Aorta (tissue), 5 donors: ENCODE measurements around the gene ENTPD7. TPM values are rescaled to one million over a fixed set of nuclear protein-coding genes. Genes with fewer than 3 reads are reported as not detected.
A peak's percentile ranks its signal among the peaks of the same experiment; 100 is the strongest.

ENCODE experiments used
- ATAC-seq: fragments of 200-7000 bp; cut with Tn5 transposase; one replicate; pipeline ENCODE4 v1.9.1; 2022; ENCODE audit warnings: moderate library complexity; ENCODE audit not compliant: low FRiP score
- DNase-seq, 2 donors: peaks; one replicate each; pipeline ENCODE4 v3.0.0-alpha.2; 2020
- H3K27ac ChIP-seq, 2 donors: one replicate each; pipeline ENCODE4 v1.5.1; 2013; ENCODE audit warnings: low read length in 2 of 2, mild to moderate bottlenecking in 2 of 2, moderate library complexity in 2 of 2, control low read depth in 1 of 2, inconsistent platforms in 1 of 2, low read depth in 1 of 2
- H3K27me3 ChIP-seq, 2 donors: one replicate each; pipeline ENCODE4 v1.6.1; 2013; ENCODE audit warnings: control low read depth in 1 of 2, low read length in 1 of 2, mild to moderate bottlenecking in 1 of 2, moderate library complexity in 1 of 2; ENCODE audit not compliant: insufficient read depth in 2 of 2, control insufficient read depth in 1 of 2
- H3K36me3 ChIP-seq, 2 donors: one replicate each; pipeline ENCODE4 v1.6.1; 2013; ENCODE audit warnings: control low read depth in 1 of 2, low read length in 1 of 2, mild to moderate bottlenecking in 1 of 2; ENCODE audit not compliant: insufficient read depth in 2 of 2, control insufficient read depth in 1 of 2
- H3K4me1 ChIP-seq, 2 donors: one replicate each; pipeline ENCODE4 v1.6.1; 2013; ENCODE audit warnings: low read length in 2 of 2, control low read depth in 1 of 2, mild to moderate bottlenecking in 1 of 2, moderate library complexity in 1 of 2; ENCODE audit not compliant: insufficient read depth in 2 of 2, control insufficient read depth in 1 of 2
- H3K4me3 ChIP-seq, 2 donors: one replicate each; pipeline ENCODE4 v1.5.1; 2013; ENCODE audit warnings: low read length in 2 of 2, control low read depth in 1 of 2, mild to moderate bottlenecking in 1 of 2
- H3K9me3 ChIP-seq: one replicate; pipeline ENCODE4 v1.6.1; 2013; ENCODE audit warnings: mild to moderate bottlenecking, low read length; ENCODE audit not compliant: control insufficient read depth
- WGBS, 2 donors: extraction: QIAGEN DNeasy Blood & Tissue Kit; methylation state at CpG; one replicate each; pipeline ENCODE4 v1.1.7; 2013; 5-methylcytosine and 5-hydroxymethylcytosine counted together
- intact Hi-C, 2 donors: fragments of 100-400 bp; cut with DNase I; formaldehyde crosslinking; loops; one replicate each; pipeline versions ENCODE4 v1.14.2 to v1.15.0; 2022
- polyA plus RNA-seq, 2 donors: library from polyadenylated mRNA; stranded (reverse); fragments of 200-250 nt; gene quantifications; one replicate each; pipeline ENCODE4 v1.2.3, GENCODE V29; 2013
- total RNA-seq, 2 donors: library from RNA; stranded (reverse); fragmentation: NEBNext Ultra II Directional; extraction: Animal tissue kit (Norgen Biotek cat#: 25700); gene quantifications; one replicate each; pipeline ENCODE4 v1.2.1, GENCODE V29; 2021
- donor health status: healthy with polysubstance abuse.
- donor health status: Bipolar disorder and iron deficiency.
- donor health status: DM: no; HTN: no; CAD: no.
- donor health status: DM: no; HTN: no; CAD: no.
- donor health status: DM: yes; HTN: yes; CAD: no.

The ENTPD7 gene
- total and polyA plus RNA-seq, 4 donors, result 0.95 to 8.6 (median 5.1) TPM

DNA sequence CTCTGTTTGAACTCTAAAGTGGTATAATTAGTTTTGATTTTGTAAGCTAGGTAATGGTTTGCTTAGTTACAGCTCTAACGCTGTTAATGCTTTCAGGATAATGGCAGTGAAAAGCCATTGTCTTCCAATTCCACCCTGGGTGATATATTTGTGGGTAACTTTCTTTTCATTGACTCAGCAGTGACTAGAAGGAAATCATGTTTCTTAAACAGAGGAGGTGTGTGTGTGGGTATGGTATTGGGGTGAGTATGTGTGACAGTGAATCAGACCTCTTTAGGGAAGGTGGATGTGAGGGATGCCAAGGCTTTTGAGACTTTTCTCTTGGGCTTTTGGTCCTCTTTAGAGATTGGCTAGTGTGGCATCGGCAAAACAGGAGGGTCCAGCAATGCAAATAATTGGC, 13.6 kb downstream of the ENTPD7 start:
- H3K9me3 ChIP-seq, result no peaks in the 10 kb centered on the region
- H3K27me3 ChIP-seq, result no peaks in the 10 kb centered on the region
- WGBS, 2 donors, result 97 to 100% methylated on average over 2 of the region's 2 CpGs
- DNase-seq (no peak), ATAC-seq (no peak)
- intact Hi-C loops, result no loop called here
- no peaks in the 10 kb centered on the region for H3K4me1 ChIP-seq
- H3K36me3 ChIP-seq, result no peaks in the 10 kb centered on the region
- H3K4me3 ChIP-seq, result no peak overlapping the region
- no peak overlapping the region for H3K27ac ChIP-seq

DNA sequence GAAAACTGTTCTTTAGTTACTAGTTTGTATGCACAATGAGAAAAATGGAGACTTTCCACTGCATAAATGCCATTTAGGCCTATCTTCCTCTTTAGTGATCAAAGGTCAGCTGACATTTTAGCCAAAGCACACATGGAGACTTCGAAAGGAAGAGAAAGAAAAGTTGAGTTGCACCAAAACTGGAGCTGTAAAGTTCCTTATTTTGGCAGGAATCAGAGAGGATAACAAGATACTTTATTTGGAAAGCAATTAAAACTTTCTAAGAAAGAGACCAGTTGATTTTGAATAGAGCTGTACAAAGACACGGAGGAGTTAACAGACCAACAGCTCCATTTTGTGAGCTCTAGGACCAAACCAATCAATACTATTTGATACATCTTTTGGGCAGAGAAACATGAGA, 14.2 kb downstream of the ENTPD7 start:
- no peaks in the 10 kb centered on the region for H3K36me3 ChIP-seq
- H3K4me3 ChIP-seq, result no peak overlapping the region
- 49 to 50% methylated on average over 2 of the region's 2 CpGs for WGBS, 2 donors
- no peaks in the 10 kb centered on the region for H3K4me1 ChIP-seq
- H3K9me3 ChIP-seq, result no peaks in the 10 kb centered on the region
- no peak overlapping the region for H3K27ac ChIP-seq
- no peak for ATAC-seq
- intact Hi-C loops, result no loop called here
- DNase-seq, result no peak
- no peaks in the 10 kb centered on the region for H3K27me3 ChIP-seq

DNA sequence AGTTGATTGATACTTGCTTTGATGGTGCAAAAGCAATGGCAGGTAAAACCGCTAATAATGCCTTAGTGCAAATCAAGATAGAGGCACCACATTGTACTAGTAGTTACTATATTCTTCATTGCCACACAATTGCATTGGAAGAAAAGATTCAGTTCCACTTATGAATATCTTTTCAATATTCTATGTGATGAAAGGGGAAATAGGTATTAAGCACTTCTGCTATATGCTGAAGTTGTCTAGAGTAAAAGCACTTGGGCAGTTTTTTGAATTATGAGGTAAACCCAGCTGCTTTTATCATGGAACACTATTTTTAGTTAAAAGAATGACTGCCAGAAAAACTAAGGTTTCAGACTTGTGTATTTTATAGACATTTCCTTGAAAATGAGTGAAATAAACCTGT, 15.5 kb downstream of the ENTPD7 start:
- H3K9me3 ChIP-seq, result no peaks in the 10 kb centered on the region
- ATAC-seq (no peak), DNase-seq (no peak)
- H3K27ac ChIP-seq, result no peak overlapping the region
- intact Hi-C loops, result no loop called here
- no peaks in the 10 kb centered on the region for H3K4me1 ChIP-seq
- 83 to 84% methylated on average over 1 of the region's 1 CpG for WGBS, 2 donors
- peaks cover 0 to 2% of the 10 kb centered on the region in 2 donors for H3K36me3 ChIP-seq
- H3K4me3 ChIP-seq, result no peak overlapping the region
- no peaks in the 10 kb centered on the region for H3K27me3 ChIP-seq

DNA sequence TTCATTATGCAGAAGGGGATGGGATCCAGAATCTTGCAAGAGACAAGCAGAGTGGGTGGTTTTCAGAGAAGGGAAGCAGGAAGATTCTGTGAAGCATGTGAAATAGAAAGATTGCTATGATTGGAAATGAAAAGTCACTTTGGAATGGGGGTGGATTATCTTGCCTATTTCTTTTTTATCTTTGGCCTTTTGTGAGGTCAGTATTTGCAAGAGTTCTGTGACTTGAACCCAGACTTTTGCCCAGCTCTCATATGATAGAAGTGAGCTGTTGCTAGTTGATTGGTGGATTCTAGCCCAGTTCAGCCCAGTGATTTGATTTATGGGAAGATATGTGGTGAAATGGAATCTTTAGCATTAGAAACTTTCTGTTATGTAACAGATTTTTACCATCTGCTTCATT, 17.1 kb downstream of the ENTPD7 start:
- DNase-seq, result no peak
- no peaks in the 10 kb centered on the region for H3K27me3 ChIP-seq
- H3K36me3 ChIP-seq, result peaks cover 0 to 7% of the 10 kb centered on the region in 2 donors
- ATAC-seq, result no peak
- intact Hi-C loops, result no loop called here
- H3K9me3 ChIP-seq, result no peaks in the 10 kb centered on the region
- H3K4me1 ChIP-seq, result no peaks in the 10 kb centered on the region
- no peak overlapping the region for H3K4me3 ChIP-seq
- H3K27ac ChIP-seq, result no peak overlapping the region

DNA sequence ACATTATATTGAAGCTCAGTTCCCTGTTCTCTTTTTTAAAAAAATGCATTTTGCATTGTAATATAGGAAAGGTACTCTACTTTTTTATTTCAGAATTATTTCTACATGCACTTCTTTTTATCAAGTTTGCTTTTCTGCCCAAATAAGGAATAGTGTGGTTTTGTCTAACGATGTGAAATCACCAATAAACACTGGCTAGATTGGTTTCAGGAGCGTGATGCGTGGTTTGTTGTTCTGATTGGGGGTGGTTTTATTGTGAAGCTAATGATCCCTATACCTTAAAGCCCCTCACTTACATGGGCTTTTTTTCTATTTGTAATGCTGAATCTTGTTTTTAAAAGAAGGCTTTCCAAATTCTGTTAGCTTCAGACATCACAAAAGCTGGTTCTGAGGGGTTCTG, 17.6 kb downstream of the ENTPD7 start:
- Histone ChIP-seq H3K27me3 (no peaks in the 10 kb centered on the region), H3K27ac (no peak overlapping the region), H3K36me3 (peaks cover 0 to 7% of the 10 kb centered on the region in 2 donors), H3K9me3 (no peaks in the 10 kb centered on the region), H3K4me1 (no peaks in the 10 kb centered on the region), H3K4me3 (no peak overlapping the region)
- no peak for DNase-seq
- WGBS, 2 donors, result 91 to 93% methylated on average over 3 of the region's 3 CpGs
- ATAC-seq, result no peak
- intact Hi-C loops, result no loop called here

DNA sequence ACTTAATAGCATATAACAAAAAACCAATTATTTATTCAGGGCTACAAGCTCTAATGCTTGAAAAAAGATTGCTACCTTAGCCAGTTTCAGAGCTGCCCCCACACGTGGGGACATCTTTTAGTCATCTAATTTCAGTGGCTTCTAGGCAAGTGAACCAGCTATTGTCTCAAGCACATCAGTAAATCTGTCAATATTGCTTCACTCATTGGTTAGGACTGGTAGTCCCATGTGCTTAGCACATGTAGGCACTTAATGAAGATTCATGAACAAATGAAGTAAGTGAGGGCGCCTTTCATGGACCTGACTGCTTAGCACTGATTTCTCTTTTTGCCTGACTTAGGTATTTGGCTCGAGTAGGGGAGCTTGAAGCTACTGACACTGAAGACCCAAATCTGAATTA, 19.6 kb downstream of the ENTPD7 start:
- Histone ChIP-seq H3K27ac (no peak overlapping the region), H3K9me3 (no peaks in the 10 kb centered on the region), H3K36me3 (peaks cover 0 to 7% of the 10 kb centered on the region in 2 donors), H3K4me1 (no peaks in the 10 kb centered on the region), H3K4me3 (no peak overlapping the region), H3K27me3 (no peaks in the 10 kb centered on the region)
- WGBS, 2 donors, result 74 to 82% methylated on average over 3 of the region's 3 CpGs
- no peak for ATAC-seq
- intact Hi-C loops, result no loop called here
- no peak for DNase-seq

DNA sequence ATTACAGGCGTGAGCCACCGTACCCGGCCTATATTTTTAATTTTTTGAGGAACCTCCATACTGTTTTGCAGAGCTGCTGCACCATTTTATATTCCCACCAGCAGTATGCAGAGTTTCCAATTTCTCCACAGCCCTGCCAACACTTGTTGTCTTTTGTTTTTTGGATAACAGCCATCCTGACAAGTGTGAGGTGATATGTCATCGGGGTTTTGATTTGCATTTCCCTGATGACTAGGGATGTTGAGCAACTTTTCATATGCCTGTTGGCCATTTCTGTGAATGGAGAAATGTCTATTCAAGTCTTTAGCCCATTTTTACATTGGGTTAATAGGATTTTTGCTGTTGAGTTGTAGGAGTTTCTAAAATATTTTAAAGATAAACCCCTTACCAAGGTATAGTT, 22.2 kb downstream of the ENTPD7 start:
- no peak overlapping the region for H3K4me3 ChIP-seq
- H3K36me3 ChIP-seq, result peaks cover 0 to 7% of the 10 kb centered on the region in 2 donors
- WGBS, 2 donors, result 80% methylated on average over 4 of the region's 4 CpGs
- intact Hi-C loops, result no loop called here
- H3K9me3 ChIP-seq, result no peaks in the 10 kb centered on the region
- ATAC-seq (peak; percentile 44), DNase-seq (no peak)
- no peak overlapping the region for H3K27ac ChIP-seq
- H3K4me1 ChIP-seq, result no peaks in the 10 kb centered on the region
- no peaks in the 10 kb centered on the region for H3K27me3 ChIP-seq

DNA sequence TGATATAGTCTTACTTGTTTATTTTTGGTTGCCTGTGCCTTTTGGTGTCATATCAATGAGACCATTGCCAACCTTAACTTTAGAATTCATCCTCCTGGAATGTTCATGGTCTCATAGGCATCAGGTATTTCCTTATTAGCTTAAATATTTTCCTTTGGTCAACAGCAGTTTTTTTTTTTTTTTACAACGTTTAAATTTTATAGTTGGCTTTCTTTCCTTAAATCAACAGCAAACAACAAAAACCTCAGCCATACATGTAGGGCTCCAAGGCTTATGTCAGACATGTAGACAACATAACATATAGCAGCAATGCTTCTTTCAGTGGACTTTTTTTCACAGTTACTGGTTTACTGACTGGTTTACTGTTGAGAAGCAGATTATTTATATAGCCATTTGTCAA, 22.7 kb downstream of the ENTPD7 start:
- Histone ChIP-seq H3K4me1 (no peaks in the 10 kb centered on the region), H3K9me3 (no peaks in the 10 kb centered on the region), H3K27me3 (no peaks in the 10 kb centered on the region), H3K27ac (no peak overlapping the region), H3K36me3 (peaks cover 0 to 7% of the 10 kb centered on the region in 2 donors), H3K4me3 (no peak overlapping the region)
- 18 to 21% methylated on average over 1 of the region's 1 CpG for WGBS, 2 donors
- no peak for DNase-seq
- ATAC-seq, result no peak
- intact Hi-C loops, result no loop called here

DNA sequence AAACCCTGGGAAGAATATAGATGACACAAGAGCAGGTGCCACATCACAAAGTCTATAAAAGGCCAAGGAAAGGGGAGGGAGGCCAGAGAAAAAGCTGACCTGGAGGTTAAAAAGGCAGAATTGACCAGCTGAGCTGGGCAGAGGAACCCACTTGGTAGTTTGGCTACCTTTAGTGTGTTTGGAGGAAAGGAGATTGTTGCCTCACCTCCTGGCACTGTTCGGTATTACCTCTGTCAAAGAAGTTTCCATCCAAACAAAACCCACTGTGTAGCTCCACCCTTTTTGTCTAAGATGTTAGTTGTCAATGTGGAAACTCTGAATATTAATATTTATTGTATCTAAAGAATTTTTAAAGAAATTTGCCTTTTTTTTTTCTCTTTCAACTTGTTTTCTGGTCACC, 23.4 kb downstream of the ENTPD7 start:
- intact Hi-C loops, result no loop called here
- no peaks in the 10 kb centered on the region for H3K4me1 ChIP-seq
- H3K27ac ChIP-seq, result no peak overlapping the region
- ATAC-seq (no peak), DNase-seq (no peak)
- no peaks in the 10 kb centered on the region for H3K27me3 ChIP-seq
- no peaks in the 10 kb centered on the region for H3K9me3 ChIP-seq
- H3K36me3 ChIP-seq, result peaks cover 0 to 7% of the 10 kb centered on the region in 2 donors
- WGBS, 2 donors, result 70 to 80% methylated on average over 1 of the region's 1 CpG
- H3K4me3 ChIP-seq, result no peak overlapping the region
